Natural killer cell (primary cell): Measurements from ENCODE around the gene PHF1. TPM values are rescaled to one million over a fixed set of nuclear protein-coding genes. Genes with fewer than 3 reads are reported as not detected.
"Not testable (repeated sequence)": the region's sequence is repeated elsewhere in the genome, so short reads cannot be mapped to it uniquely, and the experiment has no call there.

Experiments
- ATAC-seq, 3 donors: fragments of 150-1000 bp in 2 of 3; fragments of 200-7000 bp in 1 of 3; cut with Tn5 transposase; 1 replicate in 1 of 3; 2 replicates in 2 of 3; pipeline ENCODE4 v1.10.0; 2021; ENCODE audit warnings: mild to moderate bottlenecking in 2 of 3, moderate library complexity in 2 of 3
- DNase-seq, 2 donors: peaks; one replicate each; pipeline versions ENCODE4 v3.0.0 to v3.0.0-alpha.2; 2013 to 2021; ENCODE audit warnings: mixed read lengths in 1 of 2
- H3K27ac ChIP-seq: one replicate; pipeline ENCODE4 v1.5.1; 2013; ENCODE audit warnings: mild to moderate bottlenecking, low read length
- H3K27me3 ChIP-seq: one replicate; pipeline ENCODE4 v1.6.1; 2013; ENCODE audit warnings: low read length; ENCODE audit not compliant: control insufficient read depth, insufficient read depth
- H3K36me3 ChIP-seq: one replicate; pipeline ENCODE4 v1.6.1; 2013; ENCODE audit warnings: low read length; ENCODE audit not compliant: control insufficient read depth, insufficient read depth
- H3K4me1 ChIP-seq: one replicate; pipeline ENCODE4 v1.6.1; 2013; ENCODE audit warnings: low read length; ENCODE audit not compliant: control insufficient read depth, insufficient read depth
- H3K4me3 ChIP-seq: one replicate; pipeline ENCODE4 v1.5.1; 2013; ENCODE audit warnings: low read length
- H3K9me3 ChIP-seq: one replicate; pipeline ENCODE4 v1.6.1; 2013; ENCODE audit warnings: low read length; ENCODE audit not compliant: control insufficient read depth, insufficient read depth
- H3K27ac Mint-ChIP-seq, 2 donors: one replicate each; pipeline ENCODE4 v1.8.0; 2022; ENCODE audit warnings: mild to moderate bottlenecking in 2 of 2, mixed read lengths in 2 of 2, moderate library complexity in 1 of 2
- H3K27me3 Mint-ChIP-seq, 2 donors: one replicate each; pipeline ENCODE4 v1.8.0; 2022; ENCODE audit warnings: low read depth in 2 of 2, mixed read lengths in 2 of 2
- H3K36me3 Mint-ChIP-seq: one replicate; pipeline ENCODE4 v1.8.0; 2022; ENCODE audit warnings: mixed read lengths
- H3K4me1 Mint-ChIP-seq, 2 donors: one replicate each; pipeline ENCODE4 v1.8.0; 2022; ENCODE audit warnings: mixed read lengths in 2 of 2
- H3K4me3 Mint-ChIP-seq: one replicate; pipeline ENCODE4 v1.8.0; 2022; ENCODE audit warnings: mild to moderate bottlenecking, moderate library complexity, mixed read lengths
- H3K9me3 Mint-ChIP-seq, 2 donors: one replicate each; pipeline ENCODE4 v1.8.0; 2022; ENCODE audit warnings: mixed read lengths in 2 of 2
- CTCF ChIP-seq: fragments of 200-600 bp; IDR thresholded peaks from one replicate; pipeline ENCODE4 v1.8.0; 2022; ENCODE audit warnings: antibody characterized with exemption
- WGBS: methylation state at CpG from one replicate; pipeline ENCODE4 v1.1.7; 2013; ENCODE audit warnings: missing lambda C conversion rate; ENCODE audit not compliant: insufficient coverage; 5-methylcytosine and 5-hydroxymethylcytosine counted together
- intact Hi-C: fragments of 100-400 bp; cut with micrococcal nuclease; formaldehyde crosslinking; loops from one replicate; pipeline ENCODE4 v1.14.2; 2022
- total RNA-seq, 4 donors: library from RNA; stranded (reverse); fragments of 120-200 nt in 1 of 4; gene quantifications; one replicate each; pipeline versions ENCODE4 v1.2.3 to v1.2.4, GENCODE V29; 2013 to 2022

PHF1 gene
- total RNA-seq, 3 donors from 2014 or later (not counting 1 experiment from before 2014, with no cell fraction given): 262 to 392 (median 322) TPM

GRCh38 chr6:33399881-33400280 is 10.9 kb upstream of the PHF1 start:
- H3K4me1 ChIP-seq, H3K27ac Mint-ChIP-seq, H3K36me3 Mint-ChIP-seq, H3K27ac ChIP-seq, ATAC-seq, H3K9me3 ChIP-seq, H3K4me3 Mint-ChIP-seq, intact Hi-C loops, H3K27me3 Mint-ChIP-seq, H3K36me3 ChIP-seq, H3K27me3 ChIP-seq, H3K9me3 Mint-ChIP-seq, H3K4me1 Mint-ChIP-seq, DNase-seq, H3K4me3 ChIP-seq: not testable (repeated sequence)
- WGBS: 100% methylated on average over 3 of the region's 6 CpGs

DNA sequence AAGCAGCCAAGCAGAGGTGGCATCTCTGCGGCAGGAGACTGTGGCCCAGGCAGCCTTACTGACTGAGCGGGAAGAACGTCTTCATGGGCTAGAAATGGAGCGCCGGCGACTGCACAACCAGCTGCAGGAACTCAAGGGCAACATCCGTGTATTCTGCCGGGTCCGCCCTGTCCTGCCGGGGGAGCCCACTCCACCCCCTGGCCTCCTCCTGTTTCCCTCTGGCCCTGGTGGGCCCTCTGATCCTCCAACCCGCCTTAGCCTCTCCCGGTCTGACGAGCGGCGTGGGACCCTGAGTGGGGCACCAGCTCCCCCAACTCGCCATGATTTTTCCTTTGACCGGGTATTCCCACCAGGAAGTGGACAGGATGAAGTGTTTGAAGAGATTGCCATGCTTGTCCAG is 5.9 kb upstream of the PHF1 start:
- Histone ChIP-seq H3K27me3 (no peaks in the 10 kb centered on the region), H3K36me3 (no peaks in the 10 kb centered on the region), H3K9me3 (no peaks in the 10 kb centered on the region), H3K27ac (no peak overlapping the region), H3K4me3 (no peak overlapping the region), H3K4me1 (peaks cover 21% of the 10 kb centered on the region)
- no peak overlapping the region for H3K27ac Mint-ChIP-seq
- no peaks in the 10 kb centered on the region for H3K9me3 Mint-ChIP-seq
- no peaks in the 10 kb centered on the region for H3K27me3 Mint-ChIP-seq
- TF ChIP-seq CTCF: no peak
- H3K4me1 Mint-ChIP-seq: peaks cover 8 to 9% of the 10 kb centered on the region in 2 donors
- 97% methylated on average over 17 of the region's 17 CpGs for WGBS
- no peaks in the 10 kb centered on the region for H3K36me3 Mint-ChIP-seq
- H3K4me3 Mint-ChIP-seq: no peak overlapping the region
- no peak for ATAC-seq
- intact Hi-C loops: no loop called here
- DNase-seq: no peak

- no peak for TF ChIP-seq CTCF
- H3K4me3 Mint-ChIP-seq: no peak overlapping the region
- DNase-seq: peak in 1 of 2 donors; percentile 41
- ATAC-seq: no peak
- no peaks in the 10 kb centered on the region for H3K9me3 ChIP-seq
- no peaks in the 10 kb centered on the region for H3K27me3 ChIP-seq
- peaks cover 11 to 12% of the 10 kb centered on the region in 2 donors for H3K4me1 Mint-ChIP-seq
- no peaks in the 10 kb centered on the region for H3K9me3 Mint-ChIP-seq
- H3K27ac Mint-ChIP-seq: peak overlapping the region; percentile 26 to 41
- H3K36me3 Mint-ChIP-seq: no peaks in the 10 kb centered on the region
- no peaks in the 10 kb centered on the region for H3K27me3 Mint-ChIP-seq
- peaks cover 23% of the 10 kb centered on the region for H3K4me1 ChIP-seq
- intact Hi-C loops: no loop called here
- H3K27ac ChIP-seq: no peak overlapping the region
- H3K36me3 ChIP-seq: no peaks in the 10 kb centered on the region
- no peak overlapping the region for H3K4me3 ChIP-seq
- WGBS: 79% methylated on average over 15 of the region's 15 CpGs
These were observed 5.4 kb upstream of the PHF1 start for GRCh38 chr6:33405386-33405940.

GRCh38 chr6:33406126-33406525 is 4.7 kb upstream of the PHF1 start:
- H3K9me3 Mint-ChIP-seq: no peaks in the 10 kb centered on the region
- peaks cover 11 to 12% of the 10 kb centered on the region in 2 donors for H3K4me1 Mint-ChIP-seq
- H3K4me3 ChIP-seq: no peak overlapping the region
- H3K9me3 ChIP-seq: no peaks in the 10 kb centered on the region
- 98% methylated on average over 16 of the region's 17 CpGs for WGBS
- H3K36me3 Mint-ChIP-seq: no peaks in the 10 kb centered on the region
- H3K27ac ChIP-seq: no peak overlapping the region
- no peak for TF ChIP-seq CTCF
- H3K4me3 Mint-ChIP-seq: no peak overlapping the region
- ATAC-seq (no peak), DNase-seq (no peak)
- no peaks in the 10 kb centered on the region for H3K27me3 ChIP-seq
- peaks cover 23% of the 10 kb centered on the region for H3K4me1 ChIP-seq
- no peaks in the 10 kb centered on the region for H3K36me3 ChIP-seq
- H3K27me3 Mint-ChIP-seq: no peaks in the 10 kb centered on the region
- H3K27ac Mint-ChIP-seq: peak overlapping the region; percentile 26 to 41
- intact Hi-C loops: no loop called here
